HUES64 (cell line): ENCODE measurements around the gene SLCO4A1.

Source experiments
- H3K27ac ChIP-seq: 2 replicates; pipeline ENCODE4 v1.7.0; 2013; ENCODE audit warnings: low read depth, low read length, inconsistent platforms
- H3K27me3 ChIP-seq: 2 replicates; pipeline ENCODE4 v1.6.1; 2013; ENCODE audit warnings: mild to moderate bottlenecking, low read length; ENCODE audit not compliant: insufficient read depth
- H3K36me3 ChIP-seq: 2 replicates; pipeline ENCODE4 v1.6.1; 2013; ENCODE audit warnings: mild to moderate bottlenecking, low read length; ENCODE audit not compliant: insufficient read depth
- H3K4me1 ChIP-seq: 2 replicates; pipeline ENCODE4 v1.6.1; 2013; ENCODE audit warnings: mild to moderate bottlenecking, low read length, moderate library complexity; ENCODE audit not compliant: insufficient read depth
- H3K4me3 ChIP-seq: 2 replicates; pipeline ENCODE4 v1.5.1; 2013; ENCODE audit warnings: mild to moderate bottlenecking, low read length, moderate library complexity
- H3K9ac ChIP-seq: 2 replicates; pipeline ENCODE4 v1.6.1; 2013; ENCODE audit warnings: mild to moderate bottlenecking, low read depth, low read length
- H3K9me3 ChIP-seq: 2 replicates; pipeline ENCODE4 v1.6.1; 2013; ENCODE audit warnings: low read depth, low read length; ENCODE audit not compliant: insufficient read depth
- WGBS: fragments of 150-250, 120-280 bp; methylation state at CpG from one replicate; pipeline ENCODE4 v1.1.7; 2013; ENCODE audit warnings: missing lambda C conversion rate; 5-methylcytosine and 5-hydroxymethylcytosine counted together

Gene SLCO4A1

DNA sequence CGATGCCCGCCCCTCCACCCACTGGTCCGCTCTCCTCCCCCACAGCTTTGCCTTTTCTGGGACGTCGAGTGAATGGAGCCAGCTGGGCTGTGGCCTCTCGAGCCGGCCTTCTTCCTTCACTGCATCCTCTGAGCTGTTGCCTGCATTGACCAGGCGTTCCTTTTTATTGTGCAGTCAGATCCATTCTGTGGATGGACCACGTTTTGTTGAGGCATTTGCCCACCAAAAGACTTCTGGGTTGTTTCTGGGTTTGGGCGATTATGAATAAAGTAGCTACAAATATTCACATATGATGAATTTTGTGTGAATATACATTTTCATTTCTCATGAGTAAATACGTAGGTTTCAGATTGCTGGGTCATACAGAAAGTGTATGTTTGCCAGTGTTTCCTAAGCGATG, 76.2 kb downstream of the SLCO4A1 start:
- Histone ChIP-seq H3K27ac (no peak overlapping the region), H3K27me3 (no peaks in the 10 kb centered on the region), H3K9ac (no peak overlapping the region), H3K9me3 (peaks cover 18% of the 10 kb centered on the region), H3K36me3 (no peaks in the 10 kb centered on the region), H3K4me1 (no peaks in the 10 kb centered on the region), H3K4me3 (no peak overlapping the region)
- WGBS, result 82% methylated on average over 11 of the region's 12 CpGs

DNA sequence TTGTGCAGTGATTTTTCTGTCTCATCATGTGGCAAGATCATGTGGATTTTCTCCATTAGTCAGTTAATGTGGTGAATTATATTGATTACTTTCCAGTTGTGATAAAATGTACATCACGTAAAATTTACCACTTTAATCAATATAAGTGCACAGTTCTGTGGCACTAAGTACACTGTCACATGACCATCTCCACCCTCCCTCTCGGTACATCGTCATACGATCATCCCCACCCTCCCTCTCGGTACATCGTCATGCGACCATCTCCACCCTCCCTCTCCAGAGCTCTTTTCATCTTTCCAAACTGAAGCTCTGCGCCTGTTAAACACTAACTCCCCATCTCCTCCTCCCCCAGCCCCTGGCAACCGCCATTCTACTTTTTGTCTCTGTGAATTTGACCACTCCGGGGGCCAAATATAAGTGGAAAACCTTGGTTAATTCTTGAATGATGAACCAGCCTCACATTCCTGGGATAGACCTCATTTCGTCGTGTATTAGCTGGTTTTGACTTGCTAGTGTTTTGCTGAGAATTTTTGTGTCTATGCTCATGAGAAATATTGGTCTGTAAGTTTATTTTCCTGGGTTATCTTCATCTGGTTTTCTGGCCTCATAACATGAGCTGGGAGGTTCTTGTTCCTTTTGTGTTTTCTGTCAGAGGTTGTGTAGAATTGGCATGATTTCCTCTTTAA, 77.1 kb downstream of the SLCO4A1 start:
- H3K4me3 ChIP-seq, result no peak overlapping the region
- no peaks in the 10 kb centered on the region for H3K27me3 ChIP-seq
- H3K36me3 ChIP-seq, result no peaks in the 10 kb centered on the region
- H3K9ac ChIP-seq, result no peak overlapping the region
- no peak overlapping the region for H3K27ac ChIP-seq
- 86% methylated on average over 12 of the region's 12 CpGs for WGBS
- H3K4me1 ChIP-seq, result no peaks in the 10 kb centered on the region
- peaks cover 18% of the 10 kb centered on the region for H3K9me3 ChIP-seq
